Measurements from ENCODE around the gene CFAP97D1.

Gene CFAP97D1

DNA sequence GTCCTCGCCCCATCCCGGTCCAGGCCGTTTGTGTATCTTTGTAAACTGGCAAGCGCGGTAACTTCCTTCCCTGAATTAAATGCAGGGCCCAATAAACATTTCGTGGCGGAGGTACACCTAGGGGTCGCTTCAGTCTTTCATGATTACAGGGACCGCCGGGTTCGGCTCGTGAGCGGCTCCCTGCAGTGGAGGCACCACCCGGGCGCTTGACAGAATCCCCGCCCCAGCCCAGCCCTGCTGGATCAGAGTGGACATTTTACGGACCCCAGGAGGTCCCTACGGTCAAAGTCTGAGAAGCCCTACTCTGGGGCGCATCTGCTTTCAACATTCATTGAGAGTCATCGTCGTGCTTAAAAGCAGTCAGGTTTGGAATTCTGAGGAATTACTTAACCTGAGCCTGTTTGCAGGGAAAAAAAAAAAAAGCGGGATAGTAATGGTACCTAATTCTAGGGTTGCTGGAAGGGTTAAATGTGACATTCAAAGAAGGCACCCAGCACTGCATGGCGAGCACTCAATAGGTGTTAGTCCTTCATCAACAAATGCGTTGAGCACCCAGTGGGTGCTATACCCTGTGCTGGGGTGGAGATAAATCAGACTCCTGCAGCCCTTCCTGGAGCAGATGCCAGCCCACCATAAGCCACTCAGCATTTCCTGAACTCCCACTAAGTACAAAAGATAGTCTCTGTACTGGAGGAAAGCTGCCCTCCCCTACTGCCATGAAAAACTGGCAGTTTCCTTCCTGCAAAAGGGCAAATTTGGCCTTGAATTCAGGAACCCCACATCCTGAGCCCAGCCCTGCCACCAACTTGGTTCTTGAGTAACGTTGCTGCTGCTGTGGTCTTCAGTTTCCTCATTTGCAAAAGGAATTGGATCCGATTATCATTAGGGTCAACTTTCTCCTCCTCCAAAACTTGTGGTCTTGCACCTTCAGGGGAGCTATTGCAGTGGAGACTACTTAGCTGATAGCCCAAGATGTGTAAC, 800 bp upstream of the CFAP97D1 start:
- H3K4me3 ChIP-seq (replicated peaks; ENCODE audit: low read depth, low read length) = peak overlapping the region; percentile 82
- peaks cover 2% of the 10 kb centered on the region; the same call in 1 of the 2 replicates for H3K27me3 ChIP-seq (replicated peaks; ENCODE audit: control insufficient read depth, insufficient read depth, low read length)
- TF ChIP-seq, protein P1, sequence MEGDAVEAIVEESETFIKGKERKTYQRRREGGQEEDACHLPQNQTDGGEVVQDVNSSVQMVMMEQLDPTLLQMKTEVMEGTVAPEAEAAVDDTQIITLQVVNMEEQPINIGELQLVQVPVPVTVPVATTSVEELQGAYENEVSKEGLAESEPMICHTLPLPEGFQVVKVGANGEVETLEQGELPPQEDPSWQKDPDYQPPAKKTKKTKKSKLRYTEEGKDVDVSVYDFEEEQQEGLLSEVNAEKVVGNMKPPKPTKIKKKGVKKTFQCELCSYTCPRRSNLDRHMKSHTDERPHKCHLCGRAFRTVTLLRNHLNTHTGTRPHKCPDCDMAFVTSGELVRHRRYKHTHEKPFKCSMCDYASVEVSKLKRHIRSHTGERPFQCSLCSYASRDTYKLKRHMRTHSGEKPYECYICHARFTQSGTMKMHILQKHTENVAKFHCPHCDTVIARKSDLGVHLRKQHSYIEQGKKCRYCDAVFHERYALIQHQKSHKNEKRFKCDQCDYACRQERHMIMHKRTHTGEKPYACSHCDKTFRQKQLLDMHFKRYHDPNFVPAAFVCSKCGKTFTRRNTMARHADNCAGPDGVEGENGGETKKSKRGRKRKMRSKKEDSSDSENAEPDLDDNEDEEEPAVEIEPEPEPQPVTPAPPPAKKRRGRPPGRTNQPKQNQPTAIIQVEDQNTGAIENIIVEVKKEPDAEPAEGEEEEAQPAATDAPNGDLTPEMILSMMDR (IDR thresholded peaks at IDR 0.05; ENCODE audit: insufficient read depth, low read length, poor library complexity, severe bottlenecking) = no peak
- no peak for DNase-seq (ENCODE audit: extremely low read depth, insufficient read length)
- no peaks in the 10 kb centered on the region for H3K36me3 ChIP-seq (ENCODE audit: control insufficient read depth, insufficient read depth, low read length)

DNA sequence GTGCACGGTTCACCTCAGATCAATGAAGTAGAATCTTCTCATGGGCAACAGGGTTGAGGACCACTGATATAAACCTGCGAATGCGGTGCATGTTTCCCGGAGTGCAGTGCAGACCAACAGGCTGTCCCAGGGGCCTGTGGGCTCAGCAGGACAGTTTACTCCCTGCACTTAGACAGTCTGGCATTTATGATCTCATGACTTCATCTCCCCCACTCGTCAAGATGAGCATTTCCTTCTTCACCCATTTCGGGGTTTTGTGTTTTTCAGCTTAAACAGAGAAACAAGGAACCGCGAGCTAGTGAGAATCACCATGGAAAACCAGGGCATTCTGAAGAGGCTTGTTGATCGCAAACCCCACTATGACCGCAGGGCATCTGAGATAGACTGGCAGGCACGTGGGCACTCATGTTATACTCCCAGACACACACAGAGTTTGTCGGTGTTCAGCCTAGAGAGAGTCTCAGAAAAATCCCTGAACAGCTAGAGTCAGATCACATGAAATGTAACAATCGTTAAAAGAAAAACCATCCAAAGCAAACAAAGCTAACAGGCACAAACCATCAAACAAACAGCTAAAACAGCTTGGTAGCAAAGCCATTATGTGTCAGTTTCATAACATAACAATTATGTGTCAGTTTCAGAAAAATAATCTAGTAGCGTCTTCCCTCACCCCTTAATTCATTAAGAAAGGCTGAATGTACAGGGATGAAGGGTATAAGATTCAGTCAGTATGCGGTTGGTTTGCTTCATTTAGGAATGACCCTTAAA, 2.9 kb downstream of the CFAP97D1 start:
- DNase-seq (ENCODE audit: extremely low read depth, insufficient read length) = no peak
- Histone ChIP-seq H3K36me3 (ENCODE audit: control insufficient read depth, insufficient read depth, low read length) (no peaks in the 10 kb centered on the region), H3K27me3 (replicated peaks; ENCODE audit: control insufficient read depth, insufficient read depth, low read length) (peaks cover 2% of the 10 kb centered on the region; the same call in 1 of the 2 replicates), H3K4me3 (replicated peaks; ENCODE audit: low read depth, low read length) (no peak overlapping the region)
- TF ChIP-seq, protein P1 (IDR thresholded peaks at IDR 0.05; ENCODE audit: insufficient read depth, low read length, poor library complexity, severe bottlenecking) = no peak

DNA sequence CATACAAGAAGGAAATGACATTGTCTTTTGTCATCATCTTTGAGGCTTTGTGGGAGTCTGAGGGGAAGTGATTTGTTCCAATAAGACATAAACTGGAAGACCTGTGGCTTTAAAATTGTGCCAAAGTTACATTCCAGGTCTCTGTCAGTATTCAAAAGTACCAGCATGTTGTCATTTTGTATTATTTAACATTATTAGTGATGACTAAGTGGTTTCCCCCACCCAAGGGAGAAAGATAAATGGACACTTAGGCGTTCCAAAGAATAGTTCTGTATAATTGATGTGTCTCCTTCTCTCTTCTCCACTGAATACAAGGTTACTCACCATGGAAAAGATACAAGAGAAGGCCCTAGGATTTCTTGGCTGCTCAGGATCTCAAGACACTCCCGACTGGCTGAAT, 3.8 kb downstream of the CFAP97D1 start:
- no peaks in the 10 kb centered on the region for H3K36me3 ChIP-seq (ENCODE audit: control insufficient read depth, insufficient read depth, low read length)
- TF ChIP-seq, protein P1 (IDR thresholded peaks at IDR 0.05; ENCODE audit: insufficient read depth, low read length, poor library complexity, severe bottlenecking) = no peak
- peaks cover 2% of the 10 kb centered on the region; the same call in 1 of the 2 replicates for H3K27me3 ChIP-seq (replicated peaks; ENCODE audit: control insufficient read depth, insufficient read depth, low read length)
- no peak for DNase-seq (ENCODE audit: extremely low read depth, insufficient read length)
- H3K4me3 ChIP-seq (replicated peaks; ENCODE audit: low read depth, low read length) = no peak overlapping the region

DNA sequence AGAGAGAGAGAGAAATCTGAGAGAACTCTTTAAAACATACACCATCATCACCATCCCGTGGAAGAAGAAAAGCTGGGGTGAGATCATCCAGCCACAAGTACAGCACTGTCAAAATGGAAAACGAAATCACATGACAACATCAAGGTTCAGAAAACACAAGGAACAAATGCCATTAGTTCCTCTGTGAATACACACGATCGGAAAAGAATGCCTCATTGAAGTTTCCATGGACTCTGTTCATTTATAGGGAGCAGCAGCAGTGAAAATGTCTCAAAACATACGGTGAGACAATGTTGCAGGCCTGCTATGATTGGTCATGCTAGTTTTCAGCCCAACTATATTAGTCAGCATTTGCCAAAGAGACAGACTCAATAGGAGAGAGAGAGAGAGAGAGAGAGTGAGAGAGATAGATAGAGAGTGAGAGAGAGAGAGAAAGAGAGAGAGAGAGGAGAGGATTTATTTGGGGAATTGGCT, 4.4 kb downstream of the CFAP97D1 start:
- H3K4me3 ChIP-seq (replicated peaks; ENCODE audit: low read depth, low read length) = no peak overlapping the region
- TF ChIP-seq, protein P1 (IDR thresholded peaks at IDR 0.05; ENCODE audit: insufficient read depth, low read length, poor library complexity, severe bottlenecking) = no peak
- DNase-seq (ENCODE audit: extremely low read depth, insufficient read length) = no peak
- no peaks in the 10 kb centered on the region for H3K36me3 ChIP-seq (ENCODE audit: control insufficient read depth, insufficient read depth, low read length)
- no peaks in the 10 kb centered on the region; the same call in 1 of the 2 replicates for H3K27me3 ChIP-seq (replicated peaks; ENCODE audit: control insufficient read depth, insufficient read depth, low read length)

DNA sequence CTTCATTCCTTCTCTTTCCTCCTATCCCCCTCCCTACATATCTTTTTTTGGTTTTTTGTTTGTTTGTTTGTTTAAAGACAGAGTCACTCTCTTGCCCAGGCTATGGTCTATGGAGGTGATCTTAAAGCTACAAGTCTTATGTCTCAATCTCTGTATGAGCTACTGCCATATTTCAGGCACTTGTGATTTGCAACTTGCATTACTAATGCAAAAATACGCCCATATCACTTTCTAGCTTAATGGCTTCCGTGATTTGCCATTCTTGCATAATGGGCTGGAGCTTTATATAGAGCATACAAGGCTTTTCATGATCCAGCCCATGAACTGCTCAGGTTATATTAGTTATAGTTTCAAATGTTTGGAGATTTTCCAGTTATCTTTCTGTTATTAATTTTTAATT, 7.5 kb downstream of the CFAP97D1 start:
- no peak for DNase-seq (ENCODE audit: extremely low read depth, insufficient read length)
- H3K27me3 ChIP-seq (replicated peaks; ENCODE audit: control insufficient read depth, insufficient read depth, low read length) = no peaks in the 10 kb centered on the region; the same call in 1 of the 2 replicates
- H3K4me3 ChIP-seq (replicated peaks; ENCODE audit: low read depth, low read length) = no peak overlapping the region
- no peaks in the 10 kb centered on the region for H3K36me3 ChIP-seq (ENCODE audit: control insufficient read depth, insufficient read depth, low read length)
- TF ChIP-seq, protein P1 (IDR thresholded peaks at IDR 0.05; ENCODE audit: insufficient read depth, low read length, poor library complexity, severe bottlenecking) = no peak

Measured in GM06990 (cell line).